ENCODE measurements around the gene LRRC1.

GRCh38 chr6:53827531-53827930, 32.7 kb downstream of the LRRC1 start:
- TF ChIP-seq EZH2 (IDR thresholded peaks at IDR 0.05; ENCODE audit: insufficient read depth, low read length) (no peak), CTCF (IDR thresholded peaks at IDR 0.05; ENCODE audit: insufficient read depth, low read depth, low read length) (no peak)

Measured in astrocyte (in vitro differentiated cells and primary cell).